HEK293 (cell line): ENCODE results near the gene MBD6.
"Not testable (repeated sequence)": the region's sequence is repeated elsewhere in the genome, so short reads cannot be mapped to it uniquely, and the experiment has no call there.

ENCODE experiments used
- CTCF ChIP-seq: fragments of 450-650 bp; formaldehyde crosslinking; IDR thresholded peaks from 2 replicates; pipeline ENCODE4 v1.5.1; 2016; ENCODE audit warnings: missing biosample characterization, missing genetic modification characterization
- PRDM10 ChIP-seq: fragments of 450-650 bp; formaldehyde crosslinking; IDR thresholded peaks from 2 replicates; pipeline ENCODE4 v1.5.1; 2016; ENCODE audit warnings: missing biosample characterization, missing genetic modification characterization
- ZNF645 ChIP-seq: fragments of 450-650 bp; formaldehyde crosslinking; IDR thresholded peaks from 2 replicates; pipeline ENCODE4; 2016; ENCODE audit warnings: missing biosample characterization, missing genetic modification characterization
- ZNF792 ChIP-seq: fragments of 450-650 bp; formaldehyde crosslinking; IDR thresholded peaks from 2 replicates; pipeline ENCODE4 v1.5.1; 2016; ENCODE audit warnings: missing biosample characterization, missing genetic modification characterization

GRCh38 chr12:57561117-57561516 lies 38.5 kb downstream of the MBD6 start:
- TF ChIP-seq CTCF (tag by site-specific recombination); PRDM10; ZNF792 (tag by site-specific recombination); ZNF645 (tag by site-specific recombination): not testable (repeated sequence)
